Measurements from ENCODE around the gene BTRC.

GRCh38 chr10:101565370-101565900 is 211.5 kb downstream of the BTRC start:
- TF ChIP-seq JUND (IDR thresholded peaks at IDR 0.05; ENCODE audit: low read depth, low read length) (no peak), MEF2A (IDR thresholded peaks at IDR 0.05; ENCODE audit: insufficient read depth, low read depth, low read length) (no peak), NRF1 (conservative IDR thresholded peaks at IDR 0.05; ENCODE audit: low read depth, low read length) (no peak), CTCF (IDR thresholded peaks at IDR 0.05 in 2 of 3, conservative IDR thresholded peaks at IDR 0.05 in 1 of 3; ENCODE audit: control insufficient read depth in 2 of 3, extremely low read depth in 1 of 3, insufficient read depth in 1 of 3, low read depth in 3 of 3, low read length in 3 of 3) (no peak), FOXM1 (IDR thresholded peaks at IDR 0.05; ENCODE audit: low read depth, low read length) (no peak)

All from GM12878 (cell line).